A549 (cell line): ENCODE data around the gene EEFSEC. TPM values are rescaled to one million over a fixed set of nuclear protein-coding genes. Genes with fewer than 3 reads are reported as not detected.

Experiments used
- ATAC-seq, 2 experiments: fragments of 200-7000 bp in 1 of 2; fragments of >200 bp in 1 of 2; cut with Nextera tagmentation in 1 of 2; cut with Tn5 transposase in 1 of 2; 3 replicates each; pipeline versions ENCODE4 v1.8.0 to v1.9.1; 2018 to 2020; ENCODE audit warnings: mild to moderate bottlenecking in 1 of 2, moderate library complexity in 1 of 2
- CTCF ChIA-PET: fragments of 300-600 bp; sonication (Branson Sonifier 250); formaldehyde crosslinking; extraction: SDS; loops from one replicate; lab custom pipeline; 2021; ENCODE audit warnings: antibody characterized with exemption, inconsistent platforms; lab: Yijun Ruan, JAX
- POLR2A ChIA-PET: fragments of 350-600 bp; formaldehyde crosslinking; extraction: SDS; loops from one replicate; lab custom pipeline; 2021; ENCODE audit warnings: antibody characterized with exemption, inconsistent platforms; lab: Yijun Ruan, JAX
- DNase-seq, 2 experiments: peaks; one replicate each; pipeline versions ENCODE4 v3.0.0 to v3.0.0-alpha.2; 2011 to 2016; ENCODE audit warnings: low read depth in 1 of 2, low spot score in 1 of 2
- FAIRE-seq: peaks from 2 replicates; lab custom pipeline; 2011; peaks lifted over from hg19 to GRCh38; lab: Jason Lieb, UNC
- H3K27ac ChIP-seq, 2 experiments: fragments of >200 bp; sonication (Bioruptor Twin); formaldehyde crosslinking; 3 replicates each; pipeline ENCODE4 v1.5.1; 2016 to 2017
- H3K4me1 ChIP-seq: fragments of >200 bp; sonication (Bioruptor Twin); formaldehyde crosslinking; 3 replicates; pipeline ENCODE4 v1.6.1; 2016
- H3K4me2 ChIP-seq: fragments of >200 bp; sonication (Bioruptor Twin); formaldehyde crosslinking; 3 replicates; pipeline ENCODE4 v1.6.1; 2016
- H3K4me3 ChIP-seq: fragments of >200 bp; sonication (Bioruptor Twin); formaldehyde crosslinking; 3 replicates; pipeline ENCODE4 v1.5.1; 2016
- H3K9me3 ChIP-seq: fragments of >200 bp; sonication (Bioruptor Twin); formaldehyde crosslinking; 3 replicates; pipeline ENCODE4 v1.6.1; 2016
- BCL3 ChIP-seq: fragments of >200 bp; sonication (Bioruptor Twin); formaldehyde crosslinking; IDR thresholded peaks from 3 replicates; pipeline ENCODE4 v1.6.1; 2016
- BHLHE40 ChIP-seq: IDR thresholded peaks from 2 replicates; pipeline ENCODE4 v1.6.1; 2012; ENCODE audit warnings: low read depth, low read length, inconsistent platforms
- CBX2 ChIP-seq: fragments of 200-600 bp; sonication (generic); IDR thresholded peaks from 2 replicates; pipeline ENCODE4 v1.6.1; 2016; ENCODE audit warnings: low read depth, mild to moderate bottlenecking, borderline replicate concordance
- CHD4 ChIP-seq: fragments of 200-600 bp; sonication (generic); IDR thresholded peaks from 2 replicates; pipeline ENCODE4 v1.6.1; 2016; ENCODE audit warnings: antibody characterized with exemption, mild to moderate bottlenecking, borderline replicate concordance
- ELK1 ChIP-seq: fragments of 150-350 bp; IDR thresholded peaks from 2 replicates; pipeline ENCODE4 v1.6.1; 2014; ENCODE audit warnings: low read depth, mild to moderate bottlenecking, low read length
- EP300 ChIP-seq, 2 experiments: fragments of >200 bp; sonication (Bioruptor Twin); formaldehyde crosslinking; IDR thresholded peaks; 2 replicates in 1 of 2; 3 replicates in 1 of 2; pipeline ENCODE4 v1.6.1; 2016 to 2017
- FOXS1 ChIP-seq: fragments of 250-450 bp; sonication (Bioruptor Pico); IDR thresholded peaks from 2 replicates; pipeline ENCODE4 v1.5.0; 2020; ENCODE audit warnings: mild to moderate bottlenecking, moderate library complexity
- HEYL ChIP-seq: fragments of 250-450 bp; sonication (Bioruptor Pico); IDR thresholded peaks from 2 replicates; pipeline ENCODE4 v1.8.0; 2021; ENCODE audit warnings: mild to moderate bottlenecking, moderate library complexity
- HOXB5 ChIP-seq: fragments of 250-450 bp; sonication (Bioruptor Pico); IDR thresholded peaks from 2 replicates; pipeline ENCODE4 v1.5.0; 2020; ENCODE audit warnings: mild to moderate bottlenecking, moderate library complexity
- JUN ChIP-seq, 2 experiments: fragments of >200 bp; sonication (Bioruptor Twin); formaldehyde crosslinking; IDR thresholded peaks; 2 replicates in 1 of 2; 3 replicates in 1 of 2; pipeline ENCODE4 v1.6.1; 2016 to 2017
- JUNB ChIP-seq: fragments of >200 bp; sonication (Bioruptor Twin); formaldehyde crosslinking; IDR thresholded peaks from 2 replicates; pipeline ENCODE4 v1.6.1; 2016
- KDM1A ChIP-seq: fragments of 200-600 bp; sonication (generic); IDR thresholded peaks from 2 replicates; pipeline ENCODE4 v1.6.1; 2016; ENCODE audit warnings: low read depth, mild to moderate bottlenecking
- KDM5A ChIP-seq: fragments of 200-600 bp; sonication (generic); IDR thresholded peaks from 2 replicates; pipeline ENCODE4 v1.6.1; 2016; ENCODE audit warnings: antibody characterized with exemption, mild to moderate bottlenecking
- MAFK ChIP-seq: fragments of 450-650 bp; IDR thresholded peaks from 2 replicates; pipeline ENCODE4 v1.6.1; 2014; ENCODE audit not compliant: partially characterized antibody
- NFE2L2 ChIP-seq: fragments of 150-350 bp; conservative IDR thresholded peaks from 2 replicates; pipeline ENCODE4 v1.6.1; 2014; ENCODE audit warnings: low read length
- PBX3 ChIP-seq: IDR thresholded peaks from 2 replicates; pipeline ENCODE4 v1.6.1; 2012
- POLR2A ChIP-seq: IDR thresholded peaks from 2 replicates; pipeline ENCODE4 v1.6.1; 2012; ENCODE audit warnings: mild to moderate bottlenecking, low read length
- RARB ChIP-seq: fragments of 250-450 bp; sonication (Bioruptor Pico); IDR thresholded peaks from 2 replicates; pipeline ENCODE4 v1.8.0; 2021; ENCODE audit warnings: mild to moderate bottlenecking, moderate library complexity
- RFX5 ChIP-seq: fragments of 450-650 bp; IDR thresholded peaks from 2 replicates; pipeline ENCODE4 v1.7.1; 2014; ENCODE audit warnings: antibody characterized with exemption, mild to moderate bottlenecking, moderate library complexity
- SMC3 ChIP-seq: fragments of >200 bp; sonication (Bioruptor Twin); formaldehyde crosslinking; IDR thresholded peaks from 3 replicates; pipeline ENCODE4 v1.6.1; 2018; ENCODE audit warnings: inconsistent platforms
- SREBF2 ChIP-seq: fragments of 450-650 bp; IDR thresholded peaks from 2 replicates; pipeline ENCODE4 v1.6.1; 2014; ENCODE audit warnings: mild to moderate bottlenecking, moderate library complexity
- ZSCAN20 ChIP-seq: fragments of 250-450 bp; sonication (Bioruptor Pico); IDR thresholded peaks from 2 replicates; pipeline ENCODE4 v1.8.0; 2022; ENCODE audit warnings: mild to moderate bottlenecking, moderate library complexity
- WGBS: methylation state at CpG from one replicate; pipeline ENCODE4 v1.1.6; 2017; ENCODE audit errors: missing lambda C conversion rate; 5-methylcytosine and 5-hydroxymethylcytosine counted together
- polyA minus RNA-seq: library from RNA; depleted of rRNA, polyadenylated mRNA; stranded (reverse); fragments of >200 nt; gene quantifications from 2 replicates; pipeline ENCODE4 v1.2.3, GENCODE V29; 2011; rRNA and poly(A)+ RNA removed
- polyA plus RNA-seq, 4 experiments: library from polyadenylated mRNA; depleted of rRNA in 3 of 4; stranded (reverse); fragments of >200 nt; fragmentation: RNase III in 1 of 4; extraction: RNeasy Plus Mini Kit Qiagen cat#74134 plus additional on column Dnase treatment in 1 of 4; gene quantifications; 2 replicates in 3 of 4; 3 replicates in 1 of 4; pipeline ENCODE4 v1.2.3, GENCODE V29; 2011 to 2017
- TF ChIP-seq, protein P1 (sequence below): fragments of 450-650 bp; IDR thresholded peaks from 2 replicates; pipeline ENCODE4 v1.6.1; 2014; ENCODE audit warnings: antibody characterized with exemption
- TF ChIP-seq, protein P2 (sequence below): fragments of >200 bp; sonication (Bioruptor Twin); formaldehyde crosslinking; IDR thresholded peaks from 3 replicates; pipeline ENCODE4 v1.5.1; 2016
- TF ChIP-seq, protein P3 (sequence below): fragments of 250-450 bp; sonication (Bioruptor Pico); IDR thresholded peaks from 2 replicates; pipeline ENCODE4 v1.5.0; 2021; ENCODE audit warnings: mild to moderate bottlenecking, moderate library complexity, borderline replicate concordance
- TF ChIP-seq, protein P4 (sequence below): fragments of 250-450 bp; sonication (Bioruptor Pico); IDR thresholded peaks from 2 replicates; pipeline ENCODE4 v1.5.0; 2020; ENCODE audit warnings: low read depth, mild to moderate bottlenecking, moderate library complexity

The EEFSEC gene, protein sequence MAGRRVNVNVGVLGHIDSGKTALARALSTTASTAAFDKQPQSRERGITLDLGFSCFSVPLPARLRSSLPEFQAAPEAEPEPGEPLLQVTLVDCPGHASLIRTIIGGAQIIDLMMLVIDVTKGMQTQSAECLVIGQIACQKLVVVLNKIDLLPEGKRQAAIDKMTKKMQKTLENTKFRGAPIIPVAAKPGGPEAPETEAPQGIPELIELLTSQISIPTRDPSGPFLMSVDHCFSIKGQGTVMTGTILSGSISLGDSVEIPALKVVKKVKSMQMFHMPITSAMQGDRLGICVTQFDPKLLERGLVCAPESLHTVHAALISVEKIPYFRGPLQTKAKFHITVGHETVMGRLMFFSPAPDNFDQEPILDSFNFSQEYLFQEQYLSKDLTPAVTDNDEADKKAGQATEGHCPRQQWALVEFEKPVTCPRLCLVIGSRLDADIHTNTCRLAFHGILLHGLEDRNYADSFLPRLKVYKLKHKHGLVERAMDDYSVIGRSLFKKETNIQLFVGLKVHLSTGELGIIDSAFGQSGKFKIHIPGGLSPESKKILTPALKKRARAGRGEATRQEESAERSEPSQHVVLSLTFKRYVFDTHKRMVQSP
- polyA plus RNA-seq (2011; rRNA removed) (6.9 and 7.5 TPM in 2 replicates), polyA plus RNA-seq (2017; fragmentation: RNase III; extraction: RNeasy Plus Mini Kit Qiagen cat#74134 plus additional on column Dnase treatment) (6.4 to 7.3 TPM (median 6.8 TPM) in 3 replicates), polyA minus RNA-seq (10.8 and 12.4 TPM in 2 replicates)
- 10.8 and 14.2 TPM in 2 replicates for polyA plus RNA-seq (2012; cell fraction: cytosol; rRNA removed)
- 16.9 and 23.9 TPM in 2 replicates for polyA plus RNA-seq (2012; cell fraction: nucleus; rRNA removed)

GRCh38 chr3:128153156-128154041 is at the start of gene EEFSEC:
TSS of gene EEFSEC (plus strand) at chr3:128153481. CDS start at chr3:128153508, 27 bp downstream.
- Histone ChIP-seq H3K27ac (peak within 1 kb of the TSS; percentile 88 to 100), H3K4me1 (peaks cover 7% of the 10 kb centered on the region; the same call in 2 of the 3 replicates), H3K9me3 (no peaks in the 10 kb centered on the region), H3K4me2 (peak within 1 kb of the TSS; percentile 94), H3K4me3 (peak within 1 kb of the TSS; percentile 75)
- peak; percentile 96 to 97 for ATAC-seq
- FAIRE-seq: no peak
- POLR2A ChIA-PET: interaction anchor here (0.7 to 2.7 kb wide), 3 partner anchors 24 to 334 kb away, joined by 3 to 21 read pairs (median 6); partner anchors contain the start of gene RUVBL1
- 7% methylated on average over 14 of the region's 96 CpGs for whole genome bisulfite sequencing
- DNase-seq: peak; percentile 39 to 85
- CTCF ChIA-PET: interaction anchor here (0.7 to 1.3 kb wide), 2 partner anchors 17 to 324 kb away, joined by 3 to 4 read pairs; no protein-coding TSS in a partner anchor
- peak in 1 of 2 experiments; percentile 77; a peak in 3 of 5 replicates for TF ChIP-seq JUN (IDR thresholded peaks at IDR 0.05)
- TF ChIP-seq MAFK: peak; percentile 17
- TF ChIP-seq BCL3: 0 out of 3 replicates have a peak, but pooled peaks have one; percentile 51
- peak; percentile 53 for TF ChIP-seq POLR2A
- TF ChIP-seq JUNB: no peak
- TF ChIP-seq, protein P1, sequence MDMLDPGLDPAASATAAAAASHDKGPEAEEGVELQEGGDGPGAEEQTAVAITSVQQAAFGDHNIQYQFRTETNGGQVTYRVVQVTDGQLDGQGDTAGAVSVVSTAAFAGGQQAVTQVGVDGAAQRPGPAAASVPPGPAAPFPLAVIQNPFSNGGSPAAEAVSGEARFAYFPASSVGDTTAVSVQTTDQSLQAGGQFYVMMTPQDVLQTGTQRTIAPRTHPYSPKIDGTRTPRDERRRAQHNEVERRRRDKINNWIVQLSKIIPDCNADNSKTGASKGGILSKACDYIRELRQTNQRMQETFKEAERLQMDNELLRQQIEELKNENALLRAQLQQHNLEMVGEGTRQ: no peak
- no peak for TF ChIP-seq HEYL (CRISPR knock-in tag)
- no peak for TF ChIP-seq HOXB5 (CRISPR knock-in tag)
- TF ChIP-seq, protein P2, sequence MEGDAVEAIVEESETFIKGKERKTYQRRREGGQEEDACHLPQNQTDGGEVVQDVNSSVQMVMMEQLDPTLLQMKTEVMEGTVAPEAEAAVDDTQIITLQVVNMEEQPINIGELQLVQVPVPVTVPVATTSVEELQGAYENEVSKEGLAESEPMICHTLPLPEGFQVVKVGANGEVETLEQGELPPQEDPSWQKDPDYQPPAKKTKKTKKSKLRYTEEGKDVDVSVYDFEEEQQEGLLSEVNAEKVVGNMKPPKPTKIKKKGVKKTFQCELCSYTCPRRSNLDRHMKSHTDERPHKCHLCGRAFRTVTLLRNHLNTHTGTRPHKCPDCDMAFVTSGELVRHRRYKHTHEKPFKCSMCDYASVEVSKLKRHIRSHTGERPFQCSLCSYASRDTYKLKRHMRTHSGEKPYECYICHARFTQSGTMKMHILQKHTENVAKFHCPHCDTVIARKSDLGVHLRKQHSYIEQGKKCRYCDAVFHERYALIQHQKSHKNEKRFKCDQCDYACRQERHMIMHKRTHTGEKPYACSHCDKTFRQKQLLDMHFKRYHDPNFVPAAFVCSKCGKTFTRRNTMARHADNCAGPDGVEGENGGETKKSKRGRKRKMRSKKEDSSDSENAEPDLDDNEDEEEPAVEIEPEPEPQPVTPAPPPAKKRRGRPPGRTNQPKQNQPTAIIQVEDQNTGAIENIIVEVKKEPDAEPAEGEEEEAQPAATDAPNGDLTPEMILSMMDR: no peak
- TF ChIP-seq CHD4: no peak
- TF ChIP-seq KDM5A: 0 out of 2 replicates have a peak, but pooled peaks have one; percentile 43
- TF ChIP-seq RARB: no peak
- TF ChIP-seq SREBF2: no peak
- TF ChIP-seq PBX3: no peak
- no peak for TF ChIP-seq RFX5
- TF ChIP-seq, protein P3, sequence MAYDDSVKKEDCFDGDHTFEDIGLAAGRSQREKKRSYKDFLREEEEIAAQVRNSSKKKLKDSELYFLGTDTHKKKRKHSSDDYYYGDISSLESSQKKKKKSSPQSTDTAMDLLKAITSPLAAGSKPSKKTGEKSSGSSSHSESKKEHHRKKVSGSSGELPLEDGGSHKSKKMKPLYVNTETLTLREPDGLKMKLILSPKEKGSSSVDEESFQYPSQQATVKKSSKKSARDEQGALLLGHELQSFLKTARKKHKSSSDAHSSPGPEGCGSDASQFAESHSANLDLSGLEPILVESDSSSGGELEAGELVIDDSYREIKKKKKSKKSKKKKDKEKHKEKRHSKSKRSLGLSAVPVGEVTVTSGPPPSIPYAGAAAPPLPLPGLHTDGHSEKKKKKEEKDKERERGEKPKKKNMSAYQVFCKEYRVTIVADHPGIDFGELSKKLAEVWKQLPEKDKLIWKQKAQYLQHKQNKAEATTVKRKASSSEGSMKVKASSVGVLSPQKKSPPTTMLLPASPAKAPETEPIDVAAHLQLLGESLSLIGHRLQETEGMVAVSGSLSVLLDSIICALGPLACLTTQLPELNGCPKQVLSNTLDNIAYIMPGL (CRISPR knock-in tag): no peak
- no peak for TF ChIP-seq ZSCAN20 (CRISPR knock-in tag)
- TF ChIP-seq NFE2L2: no peak
- no peak for TF ChIP-seq ELK1
- TF ChIP-seq SMC3: no peak
- TF ChIP-seq FOXS1: no peak
- TF ChIP-seq, protein P4, sequence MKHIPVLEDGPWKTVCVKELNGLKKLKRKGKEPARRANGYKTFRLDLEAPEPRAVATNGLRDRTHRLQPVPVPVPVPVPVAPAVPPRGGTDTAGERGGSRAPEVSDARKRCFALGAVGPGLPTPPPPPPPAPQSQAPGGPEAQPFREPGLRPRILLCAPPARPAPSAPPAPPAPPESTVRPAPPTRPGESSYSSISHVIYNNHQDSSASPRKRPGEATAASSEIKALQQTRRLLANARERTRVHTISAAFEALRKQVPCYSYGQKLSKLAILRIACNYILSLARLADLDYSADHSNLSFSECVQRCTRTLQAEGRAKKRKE (CRISPR knock-in tag): no peak
- no peak for TF ChIP-seq CBX2
- TF ChIP-seq EP300 (IDR thresholded peaks at IDR 0.05): no peak
- TF ChIP-seq KDM1A: no peak
- no peak for TF ChIP-seq BHLHE40
